ENCODE results near the gene TSC22D3.

GRCh38 chrX:107768051-107768450 lies 7.5 kb downstream of the TSC22D3 start:
- no peak for TF ChIP-seq CTCF (IDR thresholded peaks at IDR 0.05)
- no peak for TF ChIP-seq POLR2A (IDR thresholded peaks at IDR 0.05)
